IPS-18a (cell line): ENCODE results near the gene CEP20.
"Not testable (repeated sequence)": the region's sequence is repeated elsewhere in the genome, so short reads cannot be mapped to it uniquely, and the experiment has no call there.

Experiments used
- H3K27ac ChIP-seq: one replicate; pipeline ENCODE4 v1.5.1; 2013; ENCODE audit warnings: low read length
- H3K27me3 ChIP-seq: one replicate; pipeline ENCODE4 v1.6.1; 2013; ENCODE audit warnings: mild to moderate bottlenecking, low read length; ENCODE audit not compliant: control insufficient read depth, insufficient read depth
- H3K36me3 ChIP-seq: one replicate; pipeline ENCODE4 v1.6.1; 2013; ENCODE audit warnings: low read depth, low read length; ENCODE audit not compliant: control insufficient read depth
- H3K4me1 ChIP-seq: one replicate; pipeline ENCODE4 v1.6.1; 2013; ENCODE audit warnings: low read depth, low read length; ENCODE audit not compliant: control insufficient read depth
- H3K4me3 ChIP-seq: one replicate; pipeline ENCODE4 v1.5.1; 2013; ENCODE audit warnings: low read length
- H3K9ac ChIP-seq: one replicate; pipeline ENCODE4 v1.6.1; 2013; ENCODE audit warnings: mild to moderate bottlenecking, low read length, moderate library complexity
- H3K9me3 ChIP-seq: one replicate; pipeline ENCODE4 v1.6.1; 2013; ENCODE audit warnings: low read depth, low read length; ENCODE audit not compliant: control insufficient read depth

CEP20 gene

GRCh38 chr16:15888072-15888976, at the start of gene CEP20:
CEP20 (minus strand) TSS chr16:15888603; CDS start chr16:15888585, 18 bp downstream.
- Histone ChIP-seq H3K27ac (peak within 1 kb of the TSS; percentile 54), H3K36me3 (peaks cover 5% of the 10 kb centered on the region), H3K9me3 (no peaks in the 10 kb centered on the region), H3K27me3 (no peaks in the 10 kb centered on the region), H3K4me1 (peaks cover 6% of the 10 kb centered on the region), H3K4me3 (peak within 1 kb of the TSS; percentile 77), H3K9ac (peak within 1 kb of the TSS; percentile 84)

GRCh38 chr16:15936809-15937208, 48.4 kb upstream of the CEP20 start:
- not testable (repeated sequence) for H3K27ac ChIP-seq, H3K4me3 ChIP-seq, H3K27me3 ChIP-seq, H3K9me3 ChIP-seq, H3K36me3 ChIP-seq, H3K4me1 ChIP-seq, H3K9ac ChIP-seq

- Histone ChIP-seq H3K27ac (no peak overlapping the region), H3K4me3 (no peak overlapping the region), H3K36me3 (no peaks in the 10 kb centered on the region), H3K27me3 (no peaks in the 10 kb centered on the region), H3K9me3 (no peaks in the 10 kb centered on the region), H3K4me1 (no peaks in the 10 kb centered on the region), H3K9ac (no peak overlapping the region)
These were observed 46.6 kb upstream of the CEP20 start for GRCh38 chr16:15934991-15935390.

- no peak overlapping the region for H3K4me3 ChIP-seq
- H3K36me3 ChIP-seq, result no peaks in the 10 kb centered on the region
- no peak overlapping the region for H3K27ac ChIP-seq
- no peak overlapping the region for H3K9ac ChIP-seq
- H3K4me1 ChIP-seq, result no peaks in the 10 kb centered on the region
- H3K9me3 ChIP-seq, result no peaks in the 10 kb centered on the region
- no peaks in the 10 kb centered on the region for H3K27me3 ChIP-seq
These were observed 45.4 kb upstream of the CEP20 start for GRCh38 chr16:15933781-15934180.

GRCh38 chr16:15932939-15933338, 44.5 kb upstream of the CEP20 start:
- Histone ChIP-seq H3K4me1 (no peaks in the 10 kb centered on the region), H3K9me3 (no peaks in the 10 kb centered on the region), H3K9ac (no peak overlapping the region), H3K27ac (no peak overlapping the region), H3K36me3 (no peaks in the 10 kb centered on the region), H3K4me3 (no peak overlapping the region), H3K27me3 (no peaks in the 10 kb centered on the region)

- H3K9ac ChIP-seq, result no peak overlapping the region
- H3K4me3 ChIP-seq, result no peak overlapping the region
- H3K9me3 ChIP-seq, result no peaks in the 10 kb centered on the region
- H3K36me3 ChIP-seq, result no peaks in the 10 kb centered on the region
- H3K27me3 ChIP-seq, result no peaks in the 10 kb centered on the region
- no peaks in the 10 kb centered on the region for H3K4me1 ChIP-seq
- H3K27ac ChIP-seq, result no peak overlapping the region
These were observed 40.1 kb upstream of the CEP20 start for GRCh38 chr16:15928261-15929104.

GRCh38 chr16:15925631-15926030, 37.2 kb upstream of the CEP20 start:
- H3K9me3 ChIP-seq, result no peaks in the 10 kb centered on the region
- no peaks in the 10 kb centered on the region for H3K36me3 ChIP-seq
- H3K9ac ChIP-seq, result no peak overlapping the region
- H3K27ac ChIP-seq, result no peak overlapping the region
- H3K4me3 ChIP-seq, result no peak overlapping the region
- H3K4me1 ChIP-seq, result no peaks in the 10 kb centered on the region
- no peaks in the 10 kb centered on the region for H3K27me3 ChIP-seq

- Histone ChIP-seq H3K27me3 (no peaks in the 10 kb centered on the region), H3K27ac (no peak overlapping the region), H3K9ac (no peak overlapping the region), H3K9me3 (no peaks in the 10 kb centered on the region), H3K4me3 (no peak overlapping the region), H3K4me1 (no peaks in the 10 kb centered on the region), H3K36me3 (no peaks in the 10 kb centered on the region)
These were observed 36.6 kb upstream of the CEP20 start for GRCh38 chr16:15924996-15925395.

GRCh38 chr16:15919331-15919730, 30.9 kb upstream of the CEP20 start:
- no peaks in the 10 kb centered on the region for H3K27me3 ChIP-seq
- no peak overlapping the region for H3K27ac ChIP-seq
- H3K9me3 ChIP-seq, result no peaks in the 10 kb centered on the region
- no peak overlapping the region for H3K4me3 ChIP-seq
- no peak overlapping the region for H3K9ac ChIP-seq
- no peaks in the 10 kb centered on the region for H3K36me3 ChIP-seq
- no peaks in the 10 kb centered on the region for H3K4me1 ChIP-seq

GRCh38 chr16:15918314-15918713, 29.9 kb upstream of the CEP20 start:
- H3K36me3 ChIP-seq, H3K27me3 ChIP-seq, H3K9ac ChIP-seq, H3K9me3 ChIP-seq, H3K4me3 ChIP-seq, H3K27ac ChIP-seq, H3K4me1 ChIP-seq: not testable (repeated sequence)

- no peaks in the 10 kb centered on the region for H3K4me1 ChIP-seq
- H3K9me3 ChIP-seq, result no peaks in the 10 kb centered on the region
- H3K9ac ChIP-seq, result no peak overlapping the region
- no peaks in the 10 kb centered on the region for H3K36me3 ChIP-seq
- no peak overlapping the region for H3K4me3 ChIP-seq
- H3K27ac ChIP-seq, result no peak overlapping the region
- no peaks in the 10 kb centered on the region for H3K27me3 ChIP-seq
These were observed 27.9 kb upstream of the CEP20 start for GRCh38 chr16:15916323-15916722.
